Measurements from ENCODE around the gene OLFM1. TPM values are rescaled to one million over a fixed set of nuclear protein-coding genes. Genes with fewer than 3 reads are reported as not detected.

OLFM1 gene
- total and polyA plus RNA-seq, 2 experiments from 2014 or later = 2.4 to 3.8 TPM

GRCh38 chr9:135130207-135130976 lies 42.9 kb downstream of the OLFM1 start:
- Histone ChIP-seq H3K36me3 (no peaks in the 10 kb centered on the region), H3K27ac (no peak overlapping the region), H3K4me3 (no peak overlapping the region), H3K4me1 (ENCODE audit: low read depth) (no peaks in the 10 kb centered on the region), H3K27me3 (no peaks in the 10 kb centered on the region), H3K9me3 (ENCODE audit: low read depth) (no peaks in the 10 kb centered on the region)
- DNase-seq (ENCODE audit: low read depth in 1 of 2, low spot score in 1 of 2) = no peak
- TF ChIP-seq CTCF (IDR thresholded peaks at IDR 0.05; ENCODE audit: low read depth, low read length) = no peak

- H3K9me3 ChIP-seq (ENCODE audit: low read depth) = no peaks in the 10 kb centered on the region
- H3K4me3 ChIP-seq = no peak overlapping the region
- no peak for TF ChIP-seq CTCF (IDR thresholded peaks at IDR 0.05; ENCODE audit: low read depth, low read length)
- DNase-seq (ENCODE audit: low read depth in 1 of 2, low spot score in 1 of 2) = no peak
- no peaks in the 10 kb centered on the region for H3K36me3 ChIP-seq
- peaks cover 6% of the 10 kb centered on the region for H3K4me1 ChIP-seq (ENCODE audit: low read depth)
- H3K27ac ChIP-seq = no peak overlapping the region
- no peaks in the 10 kb centered on the region for H3K27me3 ChIP-seq
Observed at GRCh38 chr9:135131488-135131887, 44.0 kb downstream of the OLFM1 start.

DNA sequence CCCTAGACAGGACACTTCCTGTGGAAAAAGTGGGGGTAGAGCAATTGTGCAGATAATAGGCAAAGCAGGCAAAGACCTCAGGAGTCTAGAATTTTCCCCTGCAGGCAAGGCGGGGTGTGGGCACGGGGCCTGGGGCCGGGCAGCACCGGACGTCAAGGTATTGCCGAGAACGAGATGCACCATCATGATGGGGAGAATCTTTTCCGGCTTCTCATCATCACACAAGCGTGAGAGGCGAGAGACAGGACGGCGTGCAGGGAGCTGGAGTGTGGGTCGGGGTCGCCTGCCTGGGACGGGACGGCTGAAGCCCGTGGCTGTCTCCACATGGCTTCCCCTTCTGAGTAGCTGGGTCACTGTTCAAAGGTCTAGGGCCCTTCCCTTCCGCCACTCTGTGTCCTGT lies 44.5 kb downstream of the OLFM1 start:
- no peak overlapping the region for H3K4me3 ChIP-seq
- H3K36me3 ChIP-seq = no peaks in the 10 kb centered on the region
- no peaks in the 10 kb centered on the region for H3K9me3 ChIP-seq (ENCODE audit: low read depth)
- peaks cover 8% of the 10 kb centered on the region for H3K4me1 ChIP-seq (ENCODE audit: low read depth)
- no peak overlapping the region for H3K27ac ChIP-seq
- H3K27me3 ChIP-seq = no peaks in the 10 kb centered on the region
- DNase-seq (ENCODE audit: low read depth in 1 of 2, low spot score in 1 of 2) = no peak
- no peak for TF ChIP-seq CTCF (IDR thresholded peaks at IDR 0.05; ENCODE audit: low read depth, low read length)

GRCh38 chr9:135134268-135135022 lies 47.0 kb downstream of the OLFM1 start:
- H3K9me3 ChIP-seq (ENCODE audit: low read depth) = no peaks in the 10 kb centered on the region
- peak in 1 of 2 donors; percentile 19 for DNase-seq (ENCODE audit: low read depth in 1 of 2, low spot score in 1 of 2)
- no peak for TF ChIP-seq CTCF (IDR thresholded peaks at IDR 0.05; ENCODE audit: low read depth, low read length)
- peaks cover 12% of the 10 kb centered on the region for H3K4me1 ChIP-seq (ENCODE audit: low read depth)
- no peak overlapping the region for H3K4me3 ChIP-seq
- no peak overlapping the region for H3K27ac ChIP-seq
- H3K27me3 ChIP-seq = no peaks in the 10 kb centered on the region
- no peaks in the 10 kb centered on the region for H3K36me3 ChIP-seq

DNA sequence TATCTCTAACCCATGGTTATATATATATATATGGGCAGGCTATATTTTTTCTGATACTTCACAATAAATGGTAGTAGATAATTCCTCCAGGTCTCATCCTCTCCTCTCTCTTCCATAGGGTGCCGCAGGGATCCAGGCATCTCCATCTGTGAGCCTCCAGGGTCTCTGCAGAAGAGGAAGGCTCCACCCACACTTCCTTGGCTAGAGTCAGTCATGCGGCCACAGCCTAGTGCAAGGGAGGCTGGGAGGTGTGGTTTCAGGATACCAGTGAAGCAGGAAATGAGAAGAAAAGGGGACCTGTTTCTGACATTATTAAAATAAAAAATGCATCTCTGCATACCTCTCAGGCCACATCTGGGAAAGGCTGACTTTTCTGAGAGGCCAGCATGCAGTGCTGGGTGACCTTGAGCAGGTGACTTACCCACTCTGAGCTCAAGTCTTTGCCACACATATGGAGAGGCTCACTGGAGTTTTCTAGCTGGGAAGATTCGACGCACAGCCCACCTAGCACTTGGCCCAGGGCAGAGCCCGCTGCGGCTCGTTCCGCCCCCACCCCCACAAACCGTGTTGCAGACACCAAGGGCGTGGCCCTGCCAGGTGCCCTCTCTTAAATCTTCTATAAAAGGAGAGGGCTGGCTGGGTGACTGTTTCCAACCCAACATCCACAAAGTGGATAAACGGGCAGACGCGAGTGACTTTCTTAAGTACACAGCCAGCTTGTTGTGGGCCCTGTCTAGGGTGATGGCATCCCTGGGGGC lies 47.9 kb downstream of the OLFM1 start:
- Histone ChIP-seq H3K27me3 (no peaks in the 10 kb centered on the region), H3K9me3 (ENCODE audit: low read depth) (no peaks in the 10 kb centered on the region), H3K4me3 (no peak overlapping the region), H3K4me1 (ENCODE audit: low read depth) (peaks cover 12% of the 10 kb centered on the region), H3K27ac (no peak overlapping the region), H3K36me3 (no peaks in the 10 kb centered on the region)
- no peak for TF ChIP-seq CTCF (IDR thresholded peaks at IDR 0.05; ENCODE audit: low read depth, low read length)
- no peak for DNase-seq (ENCODE audit: low read depth in 1 of 2, low spot score in 1 of 2)

All from cardiac muscle cell (in vitro differentiated cells and primary cell).